A673 (cell line): ENCODE data around the gene ESRRB. TPM values are rescaled to one million over a fixed set of nuclear protein-coding genes. Genes with fewer than 3 reads are reported as not detected.

Experiments used
- BruUV-seq: library from RNA; stranded (reverse); fragments of 400-500 nt; replicated peaks from 2 replicates; lab custom pipeline; 2021; lab: Mats Ljungman, UMichigan
- CTCF ChIA-PET: fragments of 300-600 bp; sonication (Branson Sonifier 250); formaldehyde crosslinking; loops from one replicate; lab custom pipeline; 2022; ENCODE audit warnings: antibody characterized with exemption; lab: Charles Lee
- POLR2A ChIA-PET: fragments of 300-600 bp; sonication (Branson Sonifier 250); formaldehyde crosslinking; loops from one replicate; lab custom pipeline; 2022; ENCODE audit warnings: antibody characterized with exemption; ENCODE audit not compliant: low non-redundant PET; lab: Charles Lee
- DNase-seq: peaks from one replicate; pipeline ENCODE4 v3.0.0-alpha.2; 2015; ENCODE audit warnings: low spot score
- H3K27ac ChIP-seq: fragments of 200-600 bp; sonication (generic); 2 replicates; pipeline ENCODE4 v1.5.1; 2016; ENCODE audit warnings: mixed run types, low read depth, mild to moderate bottlenecking, mixed read lengths, antibody characterized with exemption, low read length; ENCODE audit not compliant: poor library complexity, severe bottlenecking
- H3K27me3 ChIP-seq: fragments of 200-600 bp; sonication (generic); replicated peaks from 2 replicates; pipeline ENCODE4 v1.6.1; 2017; ENCODE audit warnings: mixed run types, low read depth, mild to moderate bottlenecking, mixed read lengths, antibody characterized with exemption, low read length; ENCODE audit not compliant: insufficient read depth, poor library complexity
- H3K36me3 ChIP-seq: fragments of 200-600 bp; sonication (generic); 2 replicates; pipeline ENCODE4 v1.6.1; 2016; ENCODE audit warnings: mixed run types, mild to moderate bottlenecking, mixed read lengths, antibody characterized with exemption, low read length; ENCODE audit not compliant: insufficient read depth, poor library complexity, severe bottlenecking
- H3K4me1 ChIP-seq: fragments of 200-600 bp; sonication (generic); 2 replicates; pipeline ENCODE4 v1.6.1; 2017; ENCODE audit warnings: mixed run types, mild to moderate bottlenecking, mixed read lengths, antibody characterized with exemption, low read length; ENCODE audit not compliant: insufficient read depth, poor library complexity, severe bottlenecking
- H3K4me3 ChIP-seq: fragments of 200-600 bp; sonication (generic); 2 replicates; pipeline ENCODE4 v1.5.1; 2016; ENCODE audit warnings: low read depth, mixed run types, mild to moderate bottlenecking, mixed read lengths, low read length; ENCODE audit not compliant: poor library complexity, severe bottlenecking
- H3K9me3 ChIP-seq: fragments of 200-600 bp; sonication (generic); 2 replicates; pipeline ENCODE4 v1.6.1; 2016; ENCODE audit warnings: mixed run types, low read depth, mild to moderate bottlenecking, mixed read lengths, antibody characterized with exemption, low read length; ENCODE audit not compliant: poor library complexity, severe bottlenecking
- CTCF ChIP-seq: fragments of 300-800, 200-600 bp; sonication (generic); conservative IDR thresholded peaks from 2 replicates; pipeline ENCODE4 v1.5.1; 2017; ENCODE audit warnings: low read depth, mild to moderate bottlenecking, antibody characterized with exemption, low read length, moderate library complexity, mixed read lengths
- EZH2 ChIP-seq: fragments of 200-600 bp; sonication (generic); IDR thresholded peaks from 2 replicates; pipeline ENCODE4 v1.6.1; 2017; ENCODE audit warnings: borderline replicate concordance, low read depth, mild to moderate bottlenecking, mixed read lengths, antibody characterized with exemption, low read length; ENCODE audit not compliant: poor library complexity, severe bottlenecking
- intact Hi-C: fragments of 100-400 bp; cut with micrococcal nuclease; formaldehyde crosslinking; loops from one replicate; pipeline ENCODE4 v1.10.0; 2022; ENCODE audit not compliant: unreplicated experiment
- total RNA-seq: library from RNA; stranded (reverse); gene quantifications from 2 replicates; pipeline ENCODE4 v1.2.3, GENCODE V29; 2021

Gene ESRRB
- total RNA-seq, 1 experiment from 2014 or later, result 0.47 TPM

- intact Hi-C loops, result no loop called here
Observed at GRCh38 chr14:76465664-76466063, 89.7 kb downstream of the ESRRB start.

GRCh38 chr14:76467711-76468155 lies 91.8 kb downstream of the ESRRB start:
- Histone ChIP-seq H3K4me1 (no peaks in the 10 kb centered on the region), H3K27me3 (no peaks in the 10 kb centered on the region), H3K9me3 (no peaks in the 10 kb centered on the region), H3K4me3 (no peak overlapping the region), H3K36me3 (no peaks in the 10 kb centered on the region), H3K27ac (no peak overlapping the region)
- BruUV-seq, result no TSS peak
- ChIA-PET CTCF (interaction anchor here (0.6 kb wide), 1 partner anchor 1667 kb away, joined by 3 read pairs; no protein-coding TSS in a partner anchor), POLR2A (no interaction called here)
- intact Hi-C loops, result no loop called here
- DNase-seq, result no peak
- no peak for TF ChIP-seq CTCF

More at GRCh38 chr14:76465664-76466063, 89.7 kb downstream of the ESRRB start:
- no peak overlapping the region for H3K4me3 ChIP-seq
- H3K27me3 ChIP-seq, result no peaks in the 10 kb centered on the region
- TF ChIP-seq CTCF, result no peak
- no peak for TF ChIP-seq EZH2
- CTCF ChIA-PET, result no interaction called here
- H3K4me1 ChIP-seq, result no peaks in the 10 kb centered on the region
- no peak overlapping the region for H3K27ac ChIP-seq
- no peaks in the 10 kb centered on the region for H3K9me3 ChIP-seq
- no TSS peak for BruUV-seq
- H3K36me3 ChIP-seq, result no peaks in the 10 kb centered on the region
- DNase-seq, result no peak
- POLR2A ChIA-PET, result no interaction called here

GRCh38 chr14:76472199-76472723 lies 96.3 kb downstream of the ESRRB start:
- no peaks in the 10 kb centered on the region for H3K4me1 ChIP-seq
- no peak overlapping the region for H3K4me3 ChIP-seq
- H3K9me3 ChIP-seq, result no peaks in the 10 kb centered on the region
- no peaks in the 10 kb centered on the region for H3K36me3 ChIP-seq
- DNase-seq, result no peak
- ChIA-PET POLR2A (no interaction called here), CTCF (no interaction called here)
- BruUV-seq, result no TSS peak
- intact Hi-C loops, result no loop called here
- TF ChIP-seq EZH2 (no peak), CTCF (no peak)
- H3K27ac ChIP-seq, result no peak overlapping the region
- no peaks in the 10 kb centered on the region for H3K27me3 ChIP-seq
